Measurements from ENCODE around the gene BCL3. TPM values are rescaled to one million over a fixed set of nuclear protein-coding genes. Genes with fewer than 3 reads are reported as not detected.
A peak's percentile ranks its signal among the peaks of the same experiment; 100 is the strongest.

The BCL3 gene
- total RNA-seq, 4 donors from 2014 or later, result 7.2 to 15.7 (median 8.5) TPM

- Histone ChIP-seq H3K4me1 (peaks cover 31 to 54% of the 10 kb centered on the region in 2 donors), H3K27me3 (no peaks in the 10 kb centered on the region), H3K4me3 (peak overlapping the region in 1 of 4 donors; percentile 33), H3K36me3 (no peaks in the 10 kb centered on the region), H3K9me3 (no peaks in the 10 kb centered on the region), H3K27ac (peak overlapping the region; percentile 87 to 97 (median 94))
- TF ChIP-seq POLR2A (IDR thresholded peaks at IDR 0.05) (peak in 1 of 2 donors; percentile 40), CTCF (IDR thresholded peaks at IDR 0.05 in 4 of 5, conservative IDR thresholded peaks at IDR 0.05 in 1 of 5) (no peak)
- in situ Hi-C loops (cut with MboI; ENCODE audit: low sequenced_read_pairs in 4 of 4), result no loop called here
- ATAC-seq (peak; percentile 97 to 98), DNase-seq (peak; percentile 98 to 100)
- intact Hi-C loops (cut with DNase I; ENCODE audit: low total_unique reads), result loop anchor here (10.0 kb wide), 1 partner anchor 213 kb away; the partner anchor contains the start of gene CLPTM1
These were observed 6.6 kb upstream of the BCL3 start for GRCh38 chr19:44741841-44742329.

- DNase-seq, result peak in 1 of 2 donors; percentile 63
- peak in 1 of 2 donors; percentile 4 for ATAC-seq
- no peaks in the 10 kb centered on the region for H3K27me3 ChIP-seq
- H3K4me1 ChIP-seq, result peaks cover 35 to 56% of the 10 kb centered on the region in 2 donors
- peak overlapping the region in 1 of 4 donors; percentile 33 for H3K4me3 ChIP-seq
- in situ Hi-C loops (cut with MboI; ENCODE audit: low sequenced_read_pairs in 4 of 4) (no loop called here), intact Hi-C loops (cut with DNase I; ENCODE audit: low total_unique reads) (loop anchor here (10.0 kb wide), 1 partner anchor 212 kb away; the partner anchor contains the start of gene CLPTM1)
- TF ChIP-seq POLR2A (IDR thresholded peaks at IDR 0.05), result peak in 1 of 2 donors; percentile 11
- TF ChIP-seq CTCF (IDR thresholded peaks at IDR 0.05 in 4 of 5, conservative IDR thresholded peaks at IDR 0.05 in 1 of 5), result no peak
- no peaks in the 10 kb centered on the region for H3K36me3 ChIP-seq
- H3K9me3 ChIP-seq, result no peaks in the 10 kb centered on the region
- H3K27ac ChIP-seq, result peak overlapping the region; percentile 87 to 97 (median 94)
These were observed 6.0 kb upstream of the BCL3 start for GRCh38 chr19:44742330-44743061.

GRCh38 chr19:44744871-44745332 lies 3.6 kb upstream of the BCL3 start:
- Histone ChIP-seq H3K4me3 (peak overlapping the region in 1 of 4 donors; percentile 22), H3K36me3 (no peaks in the 10 kb centered on the region), H3K27ac (peak overlapping the region; percentile 91 to 97 (median 95)), H3K9me3 (no peaks in the 10 kb centered on the region), H3K27me3 (no peaks in the 10 kb centered on the region), H3K4me1 (peaks cover 44 to 64% of the 10 kb centered on the region in 2 donors)
- in situ Hi-C loops (cut with MboI; ENCODE audit: low sequenced_read_pairs in 4 of 4), result no loop called here
- DNase-seq (no peak), ATAC-seq (no peak)
- no peak for TF ChIP-seq CTCF (IDR thresholded peaks at IDR 0.05 in 4 of 5, conservative IDR thresholded peaks at IDR 0.05 in 1 of 5)
- intact Hi-C loops (cut with DNase I; ENCODE audit: low total_unique reads), result loop anchor here (5.0 to 10.0 kb wide), 3 partner anchors 210 to 1022 kb away; partner anchors contain the start of genes CLPTM1, PPP1R37 and SIX5

- TF ChIP-seq POLR2A (IDR thresholded peaks at IDR 0.05), result peak in 1 of 2 donors; percentile 27
- TF ChIP-seq CTCF (IDR thresholded peaks at IDR 0.05 in 4 of 5, conservative IDR thresholded peaks at IDR 0.05 in 1 of 5), result no peak
- Histone ChIP-seq H3K4me3 (peak overlapping the region in 1 of 4 donors; percentile 22), H3K36me3 (no peaks in the 10 kb centered on the region), H3K4me1 (peaks cover 47 to 67% of the 10 kb centered on the region in 2 donors), H3K27ac (peak overlapping the region; percentile 91 to 97 (median 95)), H3K27me3 (no peaks in the 10 kb centered on the region), H3K9me3 (no peaks in the 10 kb centered on the region)
- in situ Hi-C loops (cut with MboI; ENCODE audit: low sequenced_read_pairs in 4 of 4), result no loop called here
- DNase-seq, result peak; percentile 55 to 71
- intact Hi-C loops (cut with DNase I; ENCODE audit: low total_unique reads), result loop anchor here (5.0 to 10.0 kb wide), 3 partner anchors 209 to 1022 kb away; partner anchors contain the start of genes CLPTM1, PPP1R37 and SIX5
- ATAC-seq, result no peak
These were observed 3.1 kb upstream of the BCL3 start for GRCh38 chr19:44745341-44745831.
